Upper lobe of left lung (tissue), 4 donors: ENCODE results near the gene ROBO1.

Experiments used
- POLR2A ChIP-seq, 4 donors: fragments of 450-650 bp; IDR thresholded peaks; one replicate each; pipeline ENCODE4 v1.5.1; 2016 to 2017; ENCODE audit warnings: antibody characterized with exemption in 4 of 4, mild to moderate bottlenecking in 2 of 4
- TF ChIP-seq, protein P1 (sequence below), 6 experiments: fragments of 450-650 bp in 4 of 6; fragments of 200-600 bp in 2 of 6; sonication (generic) in 2 of 6; IDR thresholded peaks; one replicate each; pipeline ENCODE4 v1.5.1; 2016 to 2019; ENCODE audit warnings: antibody characterized with exemption in 6 of 6

DNA sequence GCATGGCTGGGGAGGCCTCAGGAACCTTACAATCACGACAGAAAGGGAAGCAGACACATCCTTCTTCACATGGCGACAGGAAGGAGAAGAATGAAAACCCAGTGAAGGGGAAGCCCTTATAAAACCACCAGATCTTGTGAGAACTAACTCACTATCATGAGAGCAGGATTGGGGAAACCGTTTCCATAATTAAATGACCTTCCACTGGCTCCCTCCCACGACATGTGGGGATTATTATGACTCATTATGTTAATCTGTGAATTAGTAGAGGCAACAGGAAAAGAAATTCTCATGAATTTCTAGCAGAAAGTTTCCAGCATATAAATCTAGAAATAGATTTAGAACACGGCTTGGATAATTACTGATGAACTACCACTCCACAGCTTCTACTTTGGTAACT is 937.3 kb downstream of the ROBO1 start:
- TF ChIP-seq, protein P1, sequence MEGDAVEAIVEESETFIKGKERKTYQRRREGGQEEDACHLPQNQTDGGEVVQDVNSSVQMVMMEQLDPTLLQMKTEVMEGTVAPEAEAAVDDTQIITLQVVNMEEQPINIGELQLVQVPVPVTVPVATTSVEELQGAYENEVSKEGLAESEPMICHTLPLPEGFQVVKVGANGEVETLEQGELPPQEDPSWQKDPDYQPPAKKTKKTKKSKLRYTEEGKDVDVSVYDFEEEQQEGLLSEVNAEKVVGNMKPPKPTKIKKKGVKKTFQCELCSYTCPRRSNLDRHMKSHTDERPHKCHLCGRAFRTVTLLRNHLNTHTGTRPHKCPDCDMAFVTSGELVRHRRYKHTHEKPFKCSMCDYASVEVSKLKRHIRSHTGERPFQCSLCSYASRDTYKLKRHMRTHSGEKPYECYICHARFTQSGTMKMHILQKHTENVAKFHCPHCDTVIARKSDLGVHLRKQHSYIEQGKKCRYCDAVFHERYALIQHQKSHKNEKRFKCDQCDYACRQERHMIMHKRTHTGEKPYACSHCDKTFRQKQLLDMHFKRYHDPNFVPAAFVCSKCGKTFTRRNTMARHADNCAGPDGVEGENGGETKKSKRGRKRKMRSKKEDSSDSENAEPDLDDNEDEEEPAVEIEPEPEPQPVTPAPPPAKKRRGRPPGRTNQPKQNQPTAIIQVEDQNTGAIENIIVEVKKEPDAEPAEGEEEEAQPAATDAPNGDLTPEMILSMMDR (IDR thresholded peaks at IDR 0.05), result no peak
- no peak for TF ChIP-seq POLR2A (IDR thresholded peaks at IDR 0.05)
